ENCODE measurements around the gene DNASE1L1. TPM values are rescaled to one million over a fixed set of nuclear protein-coding genes. Genes with fewer than 3 reads are reported as not detected.

DNASE1L1 gene
- total RNA-seq, 1 experiment from 2014 or later: 29.8 TPM

DNA sequence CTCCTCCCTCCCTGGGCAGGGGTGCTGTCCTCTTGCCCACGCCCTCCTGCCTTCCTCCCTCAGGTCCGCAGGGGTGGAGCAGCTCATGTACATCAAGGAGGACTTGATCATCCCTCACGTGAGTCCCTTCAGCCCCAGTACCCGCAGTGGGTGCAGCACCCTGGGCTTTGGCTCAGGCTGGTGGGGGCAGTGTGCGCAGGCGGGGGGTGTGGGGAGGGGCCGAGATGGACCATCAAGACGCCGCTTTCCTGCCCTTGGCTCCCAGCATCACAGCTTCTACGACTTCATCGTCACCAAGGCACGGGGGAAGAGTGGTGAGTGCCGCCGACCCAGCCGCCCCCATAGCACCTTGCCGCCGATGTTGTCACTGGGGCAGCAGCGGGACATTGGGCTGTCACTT, 40.6 kb upstream of the DNASE1L1 start:
- intact Hi-C loops (cut with micrococcal nuclease): loop anchor here (10.0 kb wide), 1 partner anchor 55 kb away; the partner anchor contains the start of gene RPL10
- BruUV-seq (replicated peaks): no TSS peak
- Histone ChIP-seq H3K9ac (ENCODE audit: low read length) (no peak overlapping the region), H4K20me1 (ENCODE audit: low read length) (no peaks in the 10 kb centered on the region), H3F3A (ENCODE audit: low read length, unreplicated experiment) (no peaks in the 10 kb centered on the region), H2AFZ (ENCODE audit: low read length) (no peak overlapping the region), H3K36me3 (ENCODE audit: low read depth, low read length) (peaks cover 6% of the 10 kb centered on the region; the same call in 1 of the 2 replicates), H3K9me2 (replicated peaks; ENCODE audit: low read length) (no peaks in the 10 kb centered on the region), H3K4me2 (ENCODE audit: low read length) (no peak overlapping the region), H3K4me1 (ENCODE audit: insufficient read depth, low read length) (peaks cover 8% of the 10 kb centered on the region), H3K27me3 (ENCODE audit: low read length) (no peaks in the 10 kb centered on the region), H3K4me3 (ENCODE audit: low read length) (no peak overlapping the region), H3K9me3 (ENCODE audit: low read length) (no peaks in the 10 kb centered on the region), H3K27ac (ENCODE audit: low read length) (no peak overlapping the region), H3K79me2 (ENCODE audit: low read length) (peaks cover 13% of the 10 kb centered on the region)
- ChIA-PET CTCF (no interaction called here), POLR2A (ENCODE audit: unreplicated experiment) (no interaction called here)
- no peak for ATAC-seq
- TF ChIP-seq, protein P1, sequence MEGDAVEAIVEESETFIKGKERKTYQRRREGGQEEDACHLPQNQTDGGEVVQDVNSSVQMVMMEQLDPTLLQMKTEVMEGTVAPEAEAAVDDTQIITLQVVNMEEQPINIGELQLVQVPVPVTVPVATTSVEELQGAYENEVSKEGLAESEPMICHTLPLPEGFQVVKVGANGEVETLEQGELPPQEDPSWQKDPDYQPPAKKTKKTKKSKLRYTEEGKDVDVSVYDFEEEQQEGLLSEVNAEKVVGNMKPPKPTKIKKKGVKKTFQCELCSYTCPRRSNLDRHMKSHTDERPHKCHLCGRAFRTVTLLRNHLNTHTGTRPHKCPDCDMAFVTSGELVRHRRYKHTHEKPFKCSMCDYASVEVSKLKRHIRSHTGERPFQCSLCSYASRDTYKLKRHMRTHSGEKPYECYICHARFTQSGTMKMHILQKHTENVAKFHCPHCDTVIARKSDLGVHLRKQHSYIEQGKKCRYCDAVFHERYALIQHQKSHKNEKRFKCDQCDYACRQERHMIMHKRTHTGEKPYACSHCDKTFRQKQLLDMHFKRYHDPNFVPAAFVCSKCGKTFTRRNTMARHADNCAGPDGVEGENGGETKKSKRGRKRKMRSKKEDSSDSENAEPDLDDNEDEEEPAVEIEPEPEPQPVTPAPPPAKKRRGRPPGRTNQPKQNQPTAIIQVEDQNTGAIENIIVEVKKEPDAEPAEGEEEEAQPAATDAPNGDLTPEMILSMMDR (conservative IDR thresholded peaks at IDR 0.05; ENCODE audit: low read depth, low read length): no peak
- no peak for TF ChIP-seq EZH2 (IDR thresholded peaks at IDR 0.05; ENCODE audit: low read length, unreplicated experiment)
- TF ChIP-seq EZH2phosphoT487 (IDR thresholded peaks at IDR 0.05; ENCODE audit: borderline replicate concordance, low read length): no peak
- DNase-seq: no peak

DNA sequence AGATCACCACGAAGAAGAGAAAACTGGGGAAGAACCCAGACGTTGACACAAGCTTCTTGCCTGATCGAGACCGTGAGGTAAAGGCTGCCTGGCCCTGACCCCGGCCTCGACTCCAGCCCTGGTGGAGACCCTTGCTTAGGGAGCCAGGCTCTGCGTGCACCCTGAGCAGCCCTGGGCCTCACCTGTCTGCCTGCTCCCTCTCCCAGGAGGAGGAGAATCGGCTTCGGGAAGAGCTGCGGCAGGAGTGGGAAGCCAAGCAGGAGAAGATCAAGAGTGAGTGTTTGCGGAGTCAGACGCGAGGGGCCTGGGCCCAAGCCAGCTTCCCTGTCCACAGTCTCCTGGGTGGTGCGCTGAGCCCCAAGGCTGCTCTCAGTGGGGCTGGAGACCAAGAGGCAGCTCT, 39.4 kb upstream of the DNASE1L1 start:
- ChIA-PET POLR2A (ENCODE audit: unreplicated experiment) (no interaction called here), CTCF (no interaction called here)
- Histone ChIP-seq H2AFZ (ENCODE audit: low read length) (no peak overlapping the region), H3K9me2 (replicated peaks; ENCODE audit: low read length) (no peaks in the 10 kb centered on the region), H3K4me3 (ENCODE audit: low read length) (no peak overlapping the region), H3K79me2 (ENCODE audit: low read length) (peaks cover 16% of the 10 kb centered on the region), H3K27ac (ENCODE audit: low read length) (no peak overlapping the region), H3K9ac (ENCODE audit: low read length) (no peak overlapping the region), H3K27me3 (ENCODE audit: low read length) (no peaks in the 10 kb centered on the region), H3K36me3 (ENCODE audit: low read depth, low read length) (peaks cover 6% of the 10 kb centered on the region; the same call in 1 of the 2 replicates), H3F3A (ENCODE audit: low read length, unreplicated experiment) (no peaks in the 10 kb centered on the region), H3K4me2 (ENCODE audit: low read length) (no peak overlapping the region), H3K4me1 (ENCODE audit: insufficient read depth, low read length) (peaks cover 12% of the 10 kb centered on the region), H4K20me1 (ENCODE audit: low read length) (no peaks in the 10 kb centered on the region), H3K9me3 (ENCODE audit: low read length) (no peaks in the 10 kb centered on the region)
- BruUV-seq (replicated peaks): no TSS peak
- DNase-seq (no peak), ATAC-seq (no peak)
- intact Hi-C loops (cut with micrococcal nuclease): no loop called here
- TF ChIP-seq EZH2 (IDR thresholded peaks at IDR 0.05; ENCODE audit: low read length, unreplicated experiment) (no peak), EZH2phosphoT487 (IDR thresholded peaks at IDR 0.05; ENCODE audit: borderline replicate concordance, low read length) (no peak)
- TF ChIP-seq, protein P1 (conservative IDR thresholded peaks at IDR 0.05; ENCODE audit: low read depth, low read length): no peak

- no peak overlapping the region for H2AFZ ChIP-seq (ENCODE audit: low read length)
- H3K9me2 ChIP-seq (replicated peaks; ENCODE audit: low read length): no peaks in the 10 kb centered on the region
- POLR2A ChIA-PET (ENCODE audit: unreplicated experiment): no interaction called here
- H3F3A ChIP-seq (ENCODE audit: low read length, unreplicated experiment): no peaks in the 10 kb centered on the region
- no peaks in the 10 kb centered on the region for H3K27me3 ChIP-seq (ENCODE audit: low read length)
- BruUV-seq (replicated peaks): no TSS peak
- peaks cover 23% of the 10 kb centered on the region for H3K4me1 ChIP-seq (ENCODE audit: insufficient read depth, low read length)
- ATAC-seq: no peak
- H3K27ac ChIP-seq (ENCODE audit: low read length): no peak overlapping the region
- CTCF ChIA-PET: no interaction called here
- H3K79me2 ChIP-seq (ENCODE audit: low read length): peaks cover 16% of the 10 kb centered on the region
- H4K20me1 ChIP-seq (ENCODE audit: low read length): no peaks in the 10 kb centered on the region
- no peak overlapping the region for H3K9ac ChIP-seq (ENCODE audit: low read length)
- no peak overlapping the region for H3K4me3 ChIP-seq (ENCODE audit: low read length)
- no peak overlapping the region for H3K4me2 ChIP-seq (ENCODE audit: low read length)
- peaks cover 10% of the 10 kb centered on the region; the same call in 1 of the 2 replicates for H3K36me3 ChIP-seq (ENCODE audit: low read depth, low read length)
- intact Hi-C loops (cut with micrococcal nuclease): no loop called here
- H3K9me3 ChIP-seq (ENCODE audit: low read length): no peaks in the 10 kb centered on the region
- DNase-seq: no peak
- TF ChIP-seq EZH2 (IDR thresholded peaks at IDR 0.05; ENCODE audit: low read length, unreplicated experiment) (no peak), EZH2phosphoT487 (IDR thresholded peaks at IDR 0.05; ENCODE audit: borderline replicate concordance, low read length) (no peak)
- TF ChIP-seq, protein P1 (conservative IDR thresholded peaks at IDR 0.05; ENCODE audit: low read depth, low read length): no peak
These were observed 37.4 kb upstream of the DNASE1L1 start for GRCh38 chrX:154446430-154446829.
